GM19328 (cell line): ENCODE data around the gene TAF7L.
"Not testable (repeated sequence)": the region's sequence is repeated elsewhere in the genome, so short reads cannot be mapped to it uniquely, and the experiment has no call there.

Experiments used
- ATAC-seq: cut with Tn5 transposase; IDR thresholded peaks from one replicate; pipeline ENCODE4 v1.9.1; 2021; ENCODE audit warnings: mild to moderate bottlenecking, moderate library complexity; ENCODE audit not compliant: unreplicated experiment

Gene TAF7L

GRCh38 chrX:101290957-101291603 lies at the start of gene TAF7L:
TSS of gene TAF7L (minus strand) at chrX:101291334. CDS start at chrX:101287543, 3,791 bp downstream.
- no peak for ATAC-seq

- ATAC-seq = no peak
Observed at GRCh38 chrX:101337776-101338271, 46.7 kb upstream of the TAF7L start.

- not testable (repeated sequence) for ATAC-seq
Observed at GRCh38 chrX:101334310-101334709, 43.2 kb upstream of the TAF7L start.

GRCh38 chrX:101326600-101326999 lies 35.5 kb upstream of the TAF7L start:
- ATAC-seq = not testable (repeated sequence)

GRCh38 chrX:101303790-101304189 lies 12.7 kb upstream of the TAF7L start:
- ATAC-seq = no peak

- not testable (repeated sequence) for ATAC-seq
Observed at GRCh38 chrX:101295603-101296002, 4.5 kb upstream of the TAF7L start.

GRCh38 chrX:101287402-101287801 lies 3.7 kb downstream of the TAF7L start:
- peak; percentile 67 for ATAC-seq

GRCh38 chrX:101276238-101276637 lies 14.9 kb downstream of the TAF7L start:
- no peak for ATAC-seq

- ATAC-seq = no peak
Observed at GRCh38 chrX:101274198-101274597, 16.9 kb downstream of the TAF7L start.

- no peak for ATAC-seq
Observed at GRCh38 chrX:101265869-101266428, 25.2 kb downstream of the TAF7L start.

GRCh38 chrX:101263766-101264165 lies 27.4 kb downstream of the TAF7L start:
- no peak for ATAC-seq

- no peak for ATAC-seq
Observed at GRCh38 chrX:101262590-101262989, 28.5 kb downstream of the TAF7L start.

- ATAC-seq = no peak
Observed at GRCh38 chrX:101260435-101260834, 30.7 kb downstream of the TAF7L start.

- ATAC-seq = no peak
Observed at GRCh38 chrX:101258259-101258581, 32.9 kb downstream of the TAF7L start.

- no peak for ATAC-seq
Observed at GRCh38 chrX:101257448-101258258, 33.5 kb downstream of the TAF7L start.

- no peak for ATAC-seq
Observed at GRCh38 chrX:101252634-101253033, 38.5 kb downstream of the TAF7L start.

GRCh38 chrX:101241531-101241930 lies 49.6 kb downstream of the TAF7L start:
- ATAC-seq = no peak

GRCh38 chrX:101237041-101237440 lies 54.1 kb downstream of the TAF7L start:
- no peak for ATAC-seq

- no peak for ATAC-seq
Observed at GRCh38 chrX:101232316-101232715, 58.8 kb downstream of the TAF7L start.

- no peak for ATAC-seq
Observed at GRCh38 chrX:101231080-101231479, 60.1 kb downstream of the TAF7L start.

GRCh38 chrX:101230636-101231035 lies 60.5 kb downstream of the TAF7L start:
- no peak for ATAC-seq

GRCh38 chrX:101229170-101229569 lies 62.0 kb downstream of the TAF7L start:
- ATAC-seq = no peak
